ENCODE results near the gene BTG4. TPM values are rescaled to one million over a fixed set of nuclear protein-coding genes. Genes with fewer than 3 reads are reported as not detected.

The BTG4 gene
- total RNA-seq, 1 experiment from 2014 or later: not detected

DNA sequence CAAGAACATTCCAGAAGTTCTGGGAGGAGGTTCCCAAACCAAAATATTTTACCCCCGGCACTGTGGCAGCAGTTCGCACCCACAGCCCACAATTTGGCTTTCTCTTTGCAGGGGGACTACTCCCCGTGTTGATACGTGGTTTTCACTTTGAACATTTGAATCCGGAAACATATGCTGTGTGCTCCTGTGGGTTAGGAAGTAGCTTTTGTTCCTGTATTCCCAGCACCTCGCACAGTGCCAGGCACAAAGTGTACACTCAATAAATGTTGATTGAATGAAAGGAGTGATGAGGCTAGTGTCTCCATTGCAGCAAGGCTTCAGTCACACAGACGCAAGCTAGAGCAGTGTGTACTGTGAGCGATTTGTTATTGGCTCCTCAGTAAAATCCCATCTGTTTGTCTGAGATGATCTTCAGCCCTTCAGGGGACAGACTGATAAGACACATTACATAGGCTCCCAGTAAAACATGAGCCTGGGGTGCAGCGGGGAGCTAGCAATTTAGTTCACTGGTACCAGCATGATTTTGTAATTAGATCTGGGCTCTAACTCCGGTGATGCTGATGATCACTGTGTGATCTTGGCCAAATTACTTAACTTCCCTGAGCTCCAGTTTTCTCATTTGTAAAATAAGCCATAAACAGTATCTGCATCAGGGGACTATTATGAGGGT is 30.6 kb upstream of the BTG4 start:
- Histone ChIP-seq H3K9ac (ENCODE audit: low read length) (no peak overlapping the region), H3K27me3 (ENCODE audit: insufficient read depth, low read length) (no peaks in the 10 kb centered on the region), H3K27ac (ENCODE audit: low read depth, low read length) (no peak overlapping the region), H3K79me2 (ENCODE audit: insufficient read depth, low read length) (no peaks in the 10 kb centered on the region), H3K4me1 (ENCODE audit: control insufficient read depth in 1 of 2, insufficient read depth in 2 of 2, low read length in 2 of 2) (no peaks in the 10 kb centered on the region), H3K4me3 (replicated peaks in 1 of 2; ENCODE audit: low read depth in 1 of 2, low read length in 2 of 2) (no peak overlapping the region), H3K4me2 (ENCODE audit: low read length) (no peak overlapping the region), H4K20me1 (ENCODE audit: insufficient read depth) (no peaks in the 10 kb centered on the region), H3K9me3 (ENCODE audit: control insufficient read depth in 1 of 2, insufficient read depth in 1 of 2, low read depth in 1 of 2, low read length in 2 of 2) (no peaks in the 10 kb centered on the region), H3K36me3 (ENCODE audit: control insufficient read depth in 1 of 2, insufficient read depth in 2 of 2, low read length in 2 of 2) (no peaks in the 10 kb centered on the region), H2AFZ (ENCODE audit: low read depth, low read length, poor library complexity, severe bottlenecking) (no peak overlapping the region), H3K9me2 (ENCODE audit: insufficient read depth) (no peaks in the 10 kb centered on the region)
- ChIA-PET RAD21 (ENCODE audit: low non-redundant PET in 1 of 2, low total read pairs in 2 of 2, uncharacterized antibody in 2 of 2, unreplicated experiment in 2 of 2) (no interaction called here), CTCF (no interaction called here), POLR2A (no interaction called here)
- TF ChIP-seq, protein P1, sequence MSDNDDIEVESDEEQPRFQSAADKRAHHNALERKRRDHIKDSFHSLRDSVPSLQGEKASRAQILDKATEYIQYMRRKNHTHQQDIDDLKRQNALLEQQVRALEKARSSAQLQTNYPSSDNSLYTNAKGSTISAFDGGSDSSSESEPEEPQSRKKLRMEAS (IDR thresholded peaks at IDR 0.05): no peak
- TF ChIP-seq POLR2A (IDR thresholded peaks at IDR 0.05; ENCODE audit: borderline replicate concordance, extremely low read depth, insufficient read depth, insufficient read length): no peak
- no peak for TF ChIP-seq YY1 (IDR thresholded peaks at IDR 0.05; ENCODE audit: extremely low read depth, insufficient replicate concordance, low read depth, low read length)
- no peak for TF ChIP-seq SIN3A (IDR thresholded peaks at IDR 0.05; ENCODE audit: low read depth)
- no peak for TF ChIP-seq ZFX (IDR thresholded peaks at IDR 0.05)
- TF ChIP-seq, protein P2, sequence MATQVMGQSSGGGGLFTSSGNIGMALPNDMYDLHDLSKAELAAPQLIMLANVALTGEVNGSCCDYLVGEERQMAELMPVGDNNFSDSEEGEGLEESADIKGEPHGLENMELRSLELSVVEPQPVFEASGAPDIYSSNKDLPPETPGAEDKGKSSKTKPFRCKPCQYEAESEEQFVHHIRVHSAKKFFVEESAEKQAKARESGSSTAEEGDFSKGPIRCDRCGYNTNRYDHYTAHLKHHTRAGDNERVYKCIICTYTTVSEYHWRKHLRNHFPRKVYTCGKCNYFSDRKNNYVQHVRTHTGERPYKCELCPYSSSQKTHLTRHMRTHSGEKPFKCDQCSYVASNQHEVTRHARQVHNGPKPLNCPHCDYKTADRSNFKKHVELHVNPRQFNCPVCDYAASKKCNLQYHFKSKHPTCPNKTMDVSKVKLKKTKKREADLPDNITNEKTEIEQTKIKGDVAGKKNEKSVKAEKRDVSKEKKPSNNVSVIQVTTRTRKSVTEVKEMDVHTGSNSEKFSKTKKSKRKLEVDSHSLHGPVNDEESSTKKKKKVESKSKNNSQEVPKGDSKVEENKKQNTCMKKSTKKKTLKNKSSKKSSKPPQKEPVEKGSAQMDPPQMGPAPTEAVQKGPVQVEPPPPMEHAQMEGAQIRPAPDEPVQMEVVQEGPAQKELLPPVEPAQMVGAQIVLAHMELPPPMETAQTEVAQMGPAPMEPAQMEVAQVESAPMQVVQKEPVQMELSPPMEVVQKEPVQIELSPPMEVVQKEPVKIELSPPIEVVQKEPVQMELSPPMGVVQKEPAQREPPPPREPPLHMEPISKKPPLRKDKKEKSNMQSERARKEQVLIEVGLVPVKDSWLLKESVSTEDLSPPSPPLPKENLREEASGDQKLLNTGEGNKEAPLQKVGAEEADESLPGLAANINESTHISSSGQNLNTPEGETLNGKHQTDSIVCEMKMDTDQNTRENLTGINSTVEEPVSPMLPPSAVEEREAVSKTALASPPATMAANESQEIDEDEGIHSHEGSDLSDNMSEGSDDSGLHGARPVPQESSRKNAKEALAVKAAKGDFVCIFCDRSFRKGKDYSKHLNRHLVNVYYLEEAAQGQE (IDR thresholded peaks at IDR 0.05; ENCODE audit: low read depth): no peak
- no peak for TF ChIP-seq JUND (IDR thresholded peaks at IDR 0.05)
- TF ChIP-seq CEBPB (IDR thresholded peaks at IDR 0.05; ENCODE audit: low read depth): no peak
- no peak for TF ChIP-seq POLR2AphosphoS5 (IDR thresholded peaks at IDR 0.05; ENCODE audit: low read depth, low read length)
- TF ChIP-seq, protein P3, sequence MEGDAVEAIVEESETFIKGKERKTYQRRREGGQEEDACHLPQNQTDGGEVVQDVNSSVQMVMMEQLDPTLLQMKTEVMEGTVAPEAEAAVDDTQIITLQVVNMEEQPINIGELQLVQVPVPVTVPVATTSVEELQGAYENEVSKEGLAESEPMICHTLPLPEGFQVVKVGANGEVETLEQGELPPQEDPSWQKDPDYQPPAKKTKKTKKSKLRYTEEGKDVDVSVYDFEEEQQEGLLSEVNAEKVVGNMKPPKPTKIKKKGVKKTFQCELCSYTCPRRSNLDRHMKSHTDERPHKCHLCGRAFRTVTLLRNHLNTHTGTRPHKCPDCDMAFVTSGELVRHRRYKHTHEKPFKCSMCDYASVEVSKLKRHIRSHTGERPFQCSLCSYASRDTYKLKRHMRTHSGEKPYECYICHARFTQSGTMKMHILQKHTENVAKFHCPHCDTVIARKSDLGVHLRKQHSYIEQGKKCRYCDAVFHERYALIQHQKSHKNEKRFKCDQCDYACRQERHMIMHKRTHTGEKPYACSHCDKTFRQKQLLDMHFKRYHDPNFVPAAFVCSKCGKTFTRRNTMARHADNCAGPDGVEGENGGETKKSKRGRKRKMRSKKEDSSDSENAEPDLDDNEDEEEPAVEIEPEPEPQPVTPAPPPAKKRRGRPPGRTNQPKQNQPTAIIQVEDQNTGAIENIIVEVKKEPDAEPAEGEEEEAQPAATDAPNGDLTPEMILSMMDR (IDR thresholded peaks at IDR 0.05 in 2 of 3, conservative IDR thresholded peaks at IDR 0.05 in 1 of 3; ENCODE audit: borderline replicate concordance in 1 of 3, insufficient read depth in 1 of 3, low read depth in 2 of 3, low read length in 2 of 3): no peak
- TF ChIP-seq SP1 (IDR thresholded peaks at IDR 0.05; ENCODE audit: low read depth): no peak
- TF ChIP-seq SRF (IDR thresholded peaks at IDR 0.05; ENCODE audit: low read depth): no peak
- TF ChIP-seq CBX3 (IDR thresholded peaks at IDR 0.05; ENCODE audit: low read depth): no peak
- TF ChIP-seq TCF7L2 (IDR thresholded peaks at IDR 0.05; ENCODE audit: borderline replicate concordance, extremely low read depth, insufficient read depth, insufficient read length): no peak
- TF ChIP-seq, protein P4, sequence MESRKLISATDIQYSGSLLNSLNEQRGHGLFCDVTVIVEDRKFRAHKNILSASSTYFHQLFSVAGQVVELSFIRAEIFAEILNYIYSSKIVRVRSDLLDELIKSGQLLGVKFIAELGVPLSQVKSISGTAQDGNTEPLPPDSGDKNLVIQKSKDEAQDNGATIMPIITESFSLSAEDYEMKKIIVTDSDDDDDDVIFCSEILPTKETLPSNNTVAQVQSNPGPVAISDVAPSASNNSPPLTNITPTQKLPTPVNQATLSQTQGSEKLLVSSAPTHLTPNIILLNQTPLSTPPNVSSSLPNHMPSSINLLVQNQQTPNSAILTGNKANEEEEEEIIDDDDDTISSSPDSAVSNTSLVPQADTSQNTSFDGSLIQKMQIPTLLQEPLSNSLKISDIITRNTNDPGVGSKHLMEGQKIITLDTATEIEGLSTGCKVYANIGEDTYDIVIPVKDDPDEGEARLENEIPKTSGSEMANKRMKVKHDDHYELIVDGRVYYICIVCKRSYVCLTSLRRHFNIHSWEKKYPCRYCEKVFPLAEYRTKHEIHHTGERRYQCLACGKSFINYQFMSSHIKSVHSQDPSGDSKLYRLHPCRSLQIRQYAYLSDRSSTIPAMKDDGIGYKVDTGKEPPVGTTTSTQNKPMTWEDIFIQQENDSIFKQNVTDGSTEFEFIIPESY (IDR thresholded peaks at IDR 0.05; ENCODE audit: extremely low read depth, insufficient replicate concordance, low read length): no peak
- no peak for TF ChIP-seq EZH2 (IDR thresholded peaks at IDR 0.05)
- no peak for TF ChIP-seq EGR1 (IDR thresholded peaks at IDR 0.05; ENCODE audit: low read depth)
- intact Hi-C loops (cut with micrococcal nuclease): no loop called here
- no peak for DNase-seq (ENCODE audit: low read depth, low spot score)
- BruUV-seq (replicated peaks): no TSS peak
- ATAC-seq: no peak

All from HCT116 (cell line).